Endothelial cell of hepatic sinusoid (primary cell): ENCODE results near the gene ABHD17C.
"Not testable (repeated sequence)": the region's sequence is repeated elsewhere in the genome, so short reads cannot be mapped to it uniquely, and the experiment has no call there.

Source experiments
- in situ Hi-C: cut with HindIII; loops from 2 replicates; pipeline ENCODE4 v1.10.0; 2017; ENCODE audit warnings: low sequenced_read_pairs

The ABHD17C gene

DNA sequence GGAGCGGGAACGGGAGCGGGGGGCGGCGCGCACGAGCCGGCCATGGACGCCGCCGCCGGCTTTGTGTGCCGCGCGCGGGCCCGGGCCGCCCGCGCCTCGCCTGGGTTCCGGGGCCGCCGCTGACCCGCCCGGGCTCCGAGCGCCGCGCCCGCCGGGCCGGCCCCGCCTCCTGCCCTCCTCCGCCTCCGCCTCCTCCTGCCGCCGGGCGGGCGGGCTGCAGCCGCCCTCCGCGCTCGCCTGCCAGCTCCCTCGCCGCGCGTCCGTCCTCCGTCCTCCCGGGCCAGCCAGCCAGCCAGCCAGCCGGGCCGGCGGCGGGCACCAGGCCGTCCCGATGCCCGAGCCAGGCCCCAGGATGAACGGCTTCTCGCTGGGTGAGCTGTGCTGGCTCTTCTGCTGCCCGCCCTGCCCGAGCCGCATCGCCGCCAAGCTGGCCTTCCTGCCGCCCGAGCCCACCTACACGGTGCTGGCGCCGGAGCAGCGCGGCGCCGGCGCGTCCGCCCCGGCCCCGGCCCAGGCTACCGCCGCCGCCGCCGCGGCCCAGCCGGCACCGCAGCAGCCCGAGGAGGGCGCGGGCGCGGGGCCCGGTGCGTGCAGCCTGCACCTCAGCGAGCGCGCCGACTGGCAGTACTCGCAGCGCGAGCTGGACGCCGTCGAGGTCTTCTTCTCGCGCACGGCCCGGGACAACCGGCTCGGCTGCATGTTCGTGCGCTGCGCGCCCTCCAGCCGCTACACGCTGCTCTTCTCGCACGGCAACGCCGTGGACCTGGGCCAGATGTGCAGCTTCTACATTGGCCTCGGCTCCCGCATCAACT is at the start of gene ABHD17C:
Gene ABHD17C, plus strand, starts transcription at position 212 of the 812 bp plus-strand sequence. Its CDS starts 120 bp downstream, at position 332.
- in situ Hi-C loops, result no loop called here

DNA sequence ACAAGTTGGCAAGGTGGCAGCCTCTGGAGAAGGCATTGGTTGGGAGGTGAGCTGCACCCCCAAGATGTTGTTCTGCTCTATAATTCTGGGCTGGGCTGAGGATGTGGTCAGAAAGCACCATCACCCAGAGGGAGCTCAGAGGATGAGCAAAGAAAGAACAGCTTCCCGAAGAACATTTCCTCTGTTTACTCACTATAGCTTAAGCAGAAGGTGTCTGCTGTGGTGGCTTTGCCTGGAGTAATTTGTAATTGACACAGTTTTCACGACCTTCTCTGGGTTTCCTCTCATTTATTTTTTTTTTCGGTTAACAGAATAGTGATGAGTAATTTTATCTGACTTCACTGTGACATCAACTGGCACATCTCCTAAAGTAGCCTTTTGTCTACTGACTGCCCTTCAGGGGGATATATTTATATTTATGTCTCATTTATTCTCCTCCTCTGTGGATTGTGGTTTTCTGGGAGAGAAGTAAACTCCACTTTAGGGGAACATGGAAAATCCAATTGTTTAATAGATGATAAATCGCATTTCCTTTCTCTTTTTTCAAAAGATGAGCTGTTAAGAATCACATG is 49.5 kb upstream of the ABHD17C start:
- in situ Hi-C loops, result no loop called here

GRCh38 chr15:80647424-80647823 is 47.7 kb upstream of the ABHD17C start:
- in situ Hi-C loops, result not testable (repeated sequence)

DNA sequence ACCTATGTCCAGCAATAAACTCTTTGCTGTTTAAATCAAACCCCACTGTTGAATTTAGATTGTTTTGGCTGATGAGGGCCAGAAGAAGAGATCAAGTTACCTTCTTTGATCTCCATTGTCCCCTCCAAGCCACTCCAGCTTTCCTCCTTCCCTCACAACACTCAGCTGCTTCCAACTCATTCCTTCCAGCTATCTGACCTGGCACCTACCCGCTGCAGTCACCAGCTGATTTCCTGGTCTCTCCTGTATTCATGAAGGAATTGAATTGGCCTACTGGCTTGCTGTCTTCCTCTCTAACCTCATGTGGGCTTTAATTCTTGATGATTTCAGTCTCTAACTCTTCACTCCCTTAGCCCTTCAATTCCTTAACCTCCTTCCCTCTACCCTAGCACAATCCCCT is 40.8 kb upstream of the ABHD17C start:
- in situ Hi-C loops, result no loop called here

GRCh38 chr15:80659375-80659774 is 35.7 kb upstream of the ABHD17C start:
- in situ Hi-C loops, result no loop called here

DNA sequence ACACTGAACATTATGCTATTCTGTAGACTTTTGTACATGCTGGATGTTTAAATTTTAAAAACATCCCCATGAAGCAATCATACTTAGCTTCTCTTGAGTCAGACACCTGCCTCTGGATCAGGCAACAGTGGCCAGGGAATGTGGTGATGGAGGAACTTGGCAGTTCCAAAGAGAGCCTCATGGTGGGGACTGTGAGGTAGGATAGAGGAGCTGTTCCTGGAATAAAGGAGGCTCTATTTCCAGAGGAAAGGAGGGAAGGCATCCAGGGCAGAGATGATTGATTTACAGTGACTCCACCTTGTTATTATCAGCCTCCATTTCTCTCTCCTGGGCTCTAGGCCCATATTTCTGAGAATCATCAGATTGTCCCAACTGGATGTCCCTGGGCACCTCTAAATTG is 35.0 kb upstream of the ABHD17C start:
- in situ Hi-C loops, result loop anchor here (5.0 kb wide), 1 partner anchor 38 kb away; no protein-coding TSS in a partner anchor

- in situ Hi-C loops, result loop anchor here (5.0 kb wide), 1 partner anchor 40 kb away; no protein-coding TSS in a partner anchor
Observed at GRCh38 chr15:80662129-80662528, 33.0 kb upstream of the ABHD17C start.

- in situ Hi-C loops, result loop anchor here (5.0 kb wide), 1 partner anchor 41 kb away; no protein-coding TSS in a partner anchor
Observed at GRCh38 chr15:80662757-80663553, 32.2 kb upstream of the ABHD17C start.

DNA sequence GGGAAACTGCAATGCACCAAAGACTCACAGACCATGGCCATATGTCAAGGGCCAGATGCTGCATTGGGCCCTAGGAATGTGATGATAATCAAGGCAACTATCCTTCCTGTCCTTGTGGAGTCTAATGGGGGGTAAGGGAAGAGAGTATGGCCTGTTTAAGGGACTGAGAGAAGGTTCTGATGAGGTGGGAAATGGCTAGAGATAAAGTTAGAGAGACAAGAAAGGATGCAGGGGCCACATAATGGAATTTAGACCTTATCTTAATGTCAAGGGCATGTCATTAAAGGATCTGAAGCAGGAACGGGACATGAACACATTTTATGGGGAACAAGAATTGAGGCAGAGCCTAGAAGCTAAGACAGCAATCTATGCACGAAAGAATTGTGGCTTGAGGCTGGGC is 30.0 kb upstream of the ABHD17C start:
- in situ Hi-C loops, result no loop called here

DNA sequence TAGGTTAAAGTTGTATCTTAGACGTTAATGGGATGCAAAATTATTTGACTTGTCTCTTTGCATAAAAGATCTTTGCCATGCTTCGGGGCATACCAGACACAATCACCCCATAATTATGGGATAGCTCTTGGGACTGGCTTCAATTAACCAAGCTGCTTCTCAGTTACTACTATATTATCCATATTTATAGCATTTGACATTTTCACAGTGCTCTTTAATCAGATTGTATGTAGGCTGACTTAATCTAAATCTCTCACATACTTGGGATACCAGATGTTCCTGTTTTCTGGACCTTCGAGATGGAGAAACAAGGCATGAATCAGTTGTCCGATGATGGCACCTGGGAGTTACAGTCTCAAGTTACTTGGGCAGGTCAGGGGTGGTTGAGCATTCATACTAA is 27.2 kb upstream of the ABHD17C start:
- in situ Hi-C loops, result no loop called here

DNA sequence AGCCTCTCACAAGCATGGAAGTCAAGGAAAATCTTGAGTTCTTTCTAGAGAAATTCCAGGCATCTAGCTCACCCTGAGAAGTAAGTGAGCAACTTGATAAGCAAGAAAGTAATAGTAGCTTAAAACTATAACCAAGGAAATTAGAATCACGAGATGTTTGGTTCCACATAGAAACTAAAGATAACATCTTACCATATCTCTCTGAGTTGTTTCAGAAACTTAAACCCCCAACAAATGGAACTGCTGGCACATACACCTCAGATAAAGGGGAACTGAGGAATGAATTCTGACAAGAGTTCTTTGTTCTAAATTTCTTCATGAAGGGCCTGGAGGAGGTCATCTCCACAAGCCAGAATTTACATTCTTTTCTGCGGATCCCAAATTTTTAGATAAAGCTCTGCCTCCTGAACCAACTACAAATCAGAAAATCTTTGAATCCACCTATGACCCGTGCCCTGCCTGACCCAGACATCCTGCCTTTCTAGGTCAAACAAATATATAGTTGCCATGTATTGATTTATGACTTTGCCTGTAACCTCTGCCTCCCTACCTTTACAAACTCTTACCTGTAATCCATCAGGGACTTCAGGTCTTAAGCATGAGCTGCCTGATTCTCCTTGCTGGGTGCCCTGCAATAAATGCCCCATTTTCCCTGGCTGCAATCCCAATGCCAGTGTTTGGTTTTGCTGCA is 26.4 kb upstream of the ABHD17C start:
- in situ Hi-C loops, result no loop called here

- in situ Hi-C loops, result no loop called here
Observed at GRCh38 chr15:80669663-80670273, 25.3 kb upstream of the ABHD17C start.

DNA sequence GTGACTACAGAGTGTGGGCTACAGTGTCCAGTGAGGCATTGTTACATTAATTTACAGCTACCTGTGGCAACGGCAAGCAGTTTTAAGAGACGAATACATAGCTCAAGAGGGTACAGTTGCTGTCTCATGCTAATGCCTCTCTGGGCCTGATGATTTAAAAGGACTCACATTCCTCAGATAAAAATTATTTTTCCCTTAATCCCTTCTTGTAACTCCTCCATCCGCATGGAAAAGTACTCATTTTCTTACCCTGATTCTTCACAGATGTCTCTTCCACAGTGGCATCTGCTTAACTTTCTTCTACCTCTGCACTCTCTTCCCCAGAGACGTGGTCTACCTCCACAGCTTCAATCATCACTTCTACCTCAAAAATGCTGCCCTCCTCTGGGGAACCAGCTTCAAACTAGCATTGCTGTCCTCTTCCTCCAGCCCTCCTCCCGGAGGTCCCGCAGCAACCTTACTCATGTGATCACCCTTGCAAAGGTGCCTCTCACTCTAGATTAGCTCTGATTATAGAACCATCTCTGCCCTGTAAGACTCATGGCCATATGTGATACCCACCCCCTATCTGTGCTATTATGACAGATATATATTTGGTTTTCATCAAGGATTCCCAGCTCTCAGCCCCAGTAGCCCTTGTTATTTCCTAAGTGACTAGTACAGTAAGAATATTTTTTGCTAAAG is 21.4 kb upstream of the ABHD17C start:
- in situ Hi-C loops, result no loop called here

DNA sequence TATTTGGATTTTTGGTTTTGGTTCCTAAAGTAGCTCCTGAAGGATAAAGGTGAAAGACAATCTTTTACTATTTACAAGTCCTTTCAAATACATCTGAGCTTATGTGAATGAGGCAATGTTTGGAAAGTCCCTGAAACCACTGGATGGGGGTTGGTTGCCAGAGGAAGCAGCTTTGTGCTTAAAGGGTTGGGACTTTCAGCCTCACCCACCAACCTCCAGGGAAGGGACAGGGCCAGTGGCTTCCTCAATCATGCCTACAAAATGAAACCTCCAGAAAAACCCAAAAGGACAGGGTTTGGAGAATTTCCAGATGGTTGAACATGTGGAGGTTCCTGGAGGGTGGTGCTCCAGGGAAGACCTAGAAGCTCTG is 20.9 kb upstream of the ABHD17C start:
- in situ Hi-C loops, result no loop called here

DNA sequence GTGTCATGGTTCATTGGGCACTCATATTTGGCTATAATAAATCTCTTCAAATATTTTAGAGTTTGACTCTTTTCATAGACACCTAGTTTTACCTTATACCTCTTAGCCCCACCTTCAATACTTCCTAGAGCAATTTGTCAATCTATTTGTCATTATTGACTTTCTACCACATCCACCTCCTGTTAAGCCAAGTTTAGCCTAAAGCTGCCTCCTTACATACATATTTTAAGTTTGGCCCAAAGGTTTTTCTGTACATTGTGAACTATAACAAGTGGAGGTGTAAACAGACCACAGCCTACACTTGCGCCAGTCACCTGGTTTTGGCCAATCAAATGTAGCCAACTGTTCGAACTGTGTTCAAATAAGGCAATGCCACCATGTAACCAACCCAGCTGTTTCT is 18.1 kb upstream of the ABHD17C start:
- in situ Hi-C loops, result loop anchor here (5.0 kb wide), 1 partner anchor 85 kb away; no protein-coding TSS in a partner anchor

GRCh38 chr15:80679167-80679803 is 15.8 kb upstream of the ABHD17C start:
- in situ Hi-C loops, result loop anchor here (5.0 kb wide), 1 partner anchor 87 kb away; no protein-coding TSS in a partner anchor

DNA sequence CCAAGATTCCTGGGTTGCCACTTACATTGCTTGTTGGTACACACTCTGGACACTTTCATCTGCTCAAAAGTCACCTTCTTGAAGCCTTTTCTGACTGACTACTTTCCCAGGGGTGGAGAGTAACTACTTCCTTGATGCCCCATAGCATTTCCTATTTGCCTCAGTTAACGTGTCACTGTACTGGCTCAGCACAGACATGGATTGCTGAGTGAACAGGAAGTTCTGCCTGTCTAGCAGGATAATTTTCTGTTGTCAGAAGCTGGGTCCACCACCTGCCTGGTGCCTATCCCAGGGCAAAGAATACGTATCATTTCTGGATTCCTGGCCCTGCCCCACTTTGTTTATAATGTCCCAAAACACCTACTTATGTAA is 15.3 kb upstream of the ABHD17C start:
- in situ Hi-C loops, result loop anchor here (5.0 kb wide), 1 partner anchor 87 kb away; no protein-coding TSS in a partner anchor

DNA sequence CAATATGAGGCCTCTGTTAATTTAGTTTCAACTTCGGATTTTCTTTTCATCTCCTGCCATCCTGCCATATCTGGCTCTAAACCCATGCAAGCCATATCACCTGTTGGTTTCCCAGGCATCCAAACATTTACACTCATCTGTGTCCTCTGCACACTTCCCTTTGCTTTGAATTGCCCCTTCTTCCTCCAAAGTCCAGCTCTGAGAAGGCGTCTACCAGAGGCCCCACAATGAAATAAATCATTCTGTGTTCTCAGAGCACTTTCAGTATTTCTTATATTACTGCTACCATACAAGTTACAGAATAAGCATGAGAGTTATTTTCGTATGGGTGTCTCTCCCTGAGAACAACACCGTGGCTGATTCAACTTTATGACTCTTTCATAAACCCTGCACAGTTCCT is 12.9 kb upstream of the ABHD17C start:
- in situ Hi-C loops, result no loop called here

DNA sequence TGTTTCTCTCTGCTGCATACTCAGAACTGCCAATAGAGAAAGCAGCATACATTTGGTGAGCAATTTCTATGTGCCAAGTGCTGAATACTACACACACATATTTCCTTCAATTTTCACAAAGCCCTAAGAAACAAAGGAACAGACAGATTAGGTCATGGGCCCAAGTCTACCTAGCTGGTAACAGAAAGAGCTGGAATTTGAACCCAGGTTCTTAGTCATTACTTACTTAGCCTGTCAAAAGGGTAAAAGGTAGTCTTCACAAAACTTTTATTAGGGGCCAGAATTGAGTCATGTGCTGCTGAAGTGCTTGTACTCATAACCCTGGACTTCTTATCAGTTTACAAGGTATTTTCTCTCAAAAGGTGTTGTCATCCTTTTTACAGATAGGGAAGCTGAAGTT is 10.4 kb upstream of the ABHD17C start:
- in situ Hi-C loops, result no loop called here
